K562 (cell line): ENCODE data around the gene CDC6. TPM values are rescaled to one million over a fixed set of nuclear protein-coding genes. Genes with fewer than 3 reads are reported as not detected.

Experiments
- CHCHD3 ChIP-seq: fragments of 250-450 bp; sonication (Bioruptor Pico); IDR thresholded peaks from 2 replicates; pipeline ENCODE4 v2.1.2; 2022; ENCODE audit warnings: mild to moderate bottlenecking
- CLOCK ChIP-seq: fragments of 250-450 bp; sonication (Bioruptor Pico); IDR thresholded peaks from 2 replicates; pipeline ENCODE4 v1.4.0; 2020; ENCODE audit warnings: mild to moderate bottlenecking, moderate library complexity, borderline replicate concordance
- FOXK1 ChIP-seq: sonication (generic); formaldehyde crosslinking; IDR thresholded peaks from 2 replicates; pipeline ENCODE4 v1.8.0; 2022; ENCODE audit warnings: missing genetic modification reagents, mild to moderate bottlenecking, borderline replicate concordance
- GABPA ChIP-seq: fragments of 200-800 bp; sonication (Bioruptor generic); conservative IDR thresholded peaks from 2 replicates; pipeline ENCODE4 v1.6.1; 2016; ENCODE audit warnings: low read depth, missing genetic modification characterization, missing compliant biosample characterization
- GATAD2B ChIP-seq: fragments of 450-650 bp; IDR thresholded peaks from 2 replicates; pipeline ENCODE4 v1.6.1; 2017; ENCODE audit warnings: mild to moderate bottlenecking, borderline replicate concordance
- GTF2E2 ChIP-seq: fragments of 200-800 bp; sonication (Bioruptor generic); IDR thresholded peaks from 2 replicates; pipeline ENCODE4 v1.6.1; 2016; ENCODE audit warnings: missing genetic modification characterization, missing compliant biosample characterization
- HEY1 ChIP-seq: fragments of 250-450 bp; sonication (Bioruptor Pico); IDR thresholded peaks from 2 replicates; pipeline ENCODE4 v1.5.0; 2020; ENCODE audit warnings: mild to moderate bottlenecking, moderate library complexity, borderline replicate concordance
- HMGN3 ChIP-seq: IDR thresholded peaks from 2 replicates; pipeline ENCODE4 v1.6.1; 2011; ENCODE audit warnings: borderline replicate concordance, low read depth, mild to moderate bottlenecking, mixed read lengths, low read length; ENCODE audit not compliant: insufficient read length; ENCODE audit errors: extremely low read depth
- JUN ChIP-seq, 2 experiments: sonication (generic) in 1 of 2; formaldehyde crosslinking in 1 of 2; IDR thresholded peaks; 2 replicates each; pipeline versions ENCODE4 v1.6.1 to v1.8.0; 2012 to 2022; ENCODE audit warnings: borderline replicate concordance in 2 of 2, mild to moderate bottlenecking in 2 of 2, improper control_type of control experiment in 1 of 2, low read depth in 1 of 2, low read length in 1 of 2, missing genetic modification reagents in 1 of 2
- KLF13 ChIP-seq: fragments of 450-650 bp; IDR thresholded peaks from 2 replicates; pipeline ENCODE4 v1.6.1; 2016; ENCODE audit warnings: missing genetic modification characterization, low read depth, mild to moderate bottlenecking, missing compliant biosample characterization, moderate library complexity, borderline replicate concordance
- NR2C2 ChIP-seq, 2 experiments: fragments of 200-800 bp in 1 of 2; sonication (Bioruptor generic) in 1 of 2; sonication (generic) in 1 of 2; formaldehyde crosslinking in 1 of 2; IDR thresholded peaks; 2 replicates each; pipeline versions ENCODE4 v1.6.1 to v1.8.0; 2016 to 2022; ENCODE audit warnings: mild to moderate bottlenecking in 1 of 2, missing compliant biosample characterization in 1 of 2, missing genetic modification characterization in 1 of 2, missing genetic modification reagents in 1 of 2
- PHB ChIP-seq: fragments of 250-450 bp; sonication (Bioruptor Pico); IDR thresholded peaks from 2 replicates; pipeline ENCODE4 v1.5.0; 2021
- PHTF2 ChIP-seq: fragments of 250-450 bp; sonication (Bioruptor Pico); IDR thresholded peaks from 2 replicates; pipeline ENCODE4 v1.5.0; 2021; ENCODE audit warnings: mild to moderate bottlenecking
- PML ChIP-seq: IDR thresholded peaks from 2 replicates; pipeline ENCODE4 v1.6.1; 2012; ENCODE audit warnings: low read length, inconsistent platforms
- POLR3G ChIP-seq: IDR thresholded peaks from 2 replicates; pipeline ENCODE4 v1.6.1; 2011; ENCODE audit not compliant: insufficient read length, insufficient replicate concordance; ENCODE audit errors: extremely low read depth
- SOX6 ChIP-seq: fragments of 450-650 bp; IDR thresholded peaks from 2 replicates; pipeline ENCODE4 v1.6.1; 2014; ENCODE audit warnings: mild to moderate bottlenecking
- TAF1 ChIP-seq: IDR thresholded peaks from 2 replicates; pipeline ENCODE4 v1.6.1; 2011; ENCODE audit warnings: mild to moderate bottlenecking, low read length, moderate library complexity; ENCODE audit not compliant: insufficient read depth, control insufficient read depth, severe bottlenecking; ENCODE audit errors: extremely low read depth
- TEAD4 ChIP-seq, 2 experiments: sonication (generic) in 1 of 2; formaldehyde crosslinking in 1 of 2; IDR thresholded peaks; 2 replicates each; pipeline versions ENCODE4 v1.6.1 to v1.8.0; 2012 to 2022; ENCODE audit warnings: borderline replicate concordance in 1 of 2, inconsistent platforms in 1 of 2, low read length in 1 of 2, mild to moderate bottlenecking in 1 of 2, missing genetic modification reagents in 1 of 2
- ZNF444 ChIP-seq: fragments of 250-450 bp; sonication (Bioruptor Pico); IDR thresholded peaks from 2 replicates; pipeline ENCODE4 v1.4.0; 2020; ENCODE audit warnings: mild to moderate bottlenecking, moderate library complexity
- ZNF584 ChIP-seq: fragments of 200-800 bp; sonication (Bioruptor generic); IDR thresholded peaks from 2 replicates; pipeline ENCODE4 v1.6.1; 2016; ENCODE audit warnings: low read depth, mild to moderate bottlenecking, missing genetic modification characterization, missing compliant biosample characterization
- ZNF696 ChIP-seq: fragments of 250-450 bp; sonication (Bioruptor Pico); conservative IDR thresholded peaks from 2 replicates; pipeline ENCODE4 v1.4.0; 2020; ENCODE audit warnings: mild to moderate bottlenecking, moderate library complexity
- ZNF717 ChIP-seq: fragments of 250-450 bp; sonication (Bioruptor Pico); IDR thresholded peaks from 2 replicates; pipeline ENCODE4 v1.5.0; 2021
- ZNF766 ChIP-seq: fragments of 200-800 bp; sonication (Bioruptor generic); conservative IDR thresholded peaks from 2 replicates; pipeline ENCODE4 v1.6.1; 2016; ENCODE audit warnings: missing genetic modification characterization, missing compliant biosample characterization
- ZNF780A ChIP-seq: fragments of 250-450 bp; sonication (Bioruptor Pico); IDR thresholded peaks from 2 replicates; pipeline ENCODE4 v1.5.0; 2021; ENCODE audit warnings: mild to moderate bottlenecking
- polyA plus RNA-seq, 8 experiments: library from polyadenylated mRNA; depleted of rRNA in 4 of 8; stranded (reverse) in 5 of 8; unstranded in 3 of 8; fragments of >200 nt; fragmentation: Nextera tagmentation in 2 of 8; fragmentation: Illumina TruSeq in 1 of 8; extraction: Ambion mirVana in 2 of 8; extraction: Trizol in 1 of 8; gene quantifications; 2 replicates each; pipeline versions ENCODE4 v1.2.1 to v1.2.3, GENCODE V29; 2011 to 2014; ENCODE audit warnings: inconsistent platforms in 1 of 8, missing spikeins in 1 of 8
- total RNA-seq, 7 experiments: library from RNA; depleted of rRNA in 6 of 7; stranded (reverse); fragments of >200 nt in 6 of 7; fragmentation: Illumina TruSeq in 2 of 7; extraction: Trizol in 2 of 7; gene quantifications; 2 replicates each; pipeline versions ENCODE4 v1.2.1 to v1.2.3, GENCODE V29; 2011 to 2021; ENCODE audit warnings: low replicate concordance in 1 of 7

CDC6 gene
- total and polyA plus RNA-seq, 9 of the 15 experiments (the other 6 are each of a cell fraction or from before 2014, with no cell fraction given): 29.6 to 141 (median 106) TPM

GRCh38 chr17:40322358-40323315, 35.0 kb downstream of the CDC6 start (continued):
- no peak for TF ChIP-seq KLF13
- no peak for TF ChIP-seq SOX6
- TF ChIP-seq POLR3G: no peak
- no peak for TF ChIP-seq PHB
- TF ChIP-seq NR2C2 (CRISPR knock-in tag; IDR thresholded peaks at IDR 0.05): no peak
- peak; percentile 54; the same call in 1 of the 2 replicates for TF ChIP-seq NR2C2 (tag; IDR thresholded peaks at IDR 0.05)
- TF ChIP-seq GABPA (tag): peak; percentile 96
- TF ChIP-seq JUN (IDR thresholded peaks at IDR 0.05; ENCODE audit: borderline replicate concordance, low read depth, low read length): no peak
- TF ChIP-seq JUN (CRISPR knock-in tag; IDR thresholded peaks at IDR 0.05; ENCODE audit: borderline replicate concordance): no peak
- 0 out of 2 replicates have a peak, but pooled peaks have one; percentile 62 for TF ChIP-seq ZNF584 (CRISPR knock-in tag)
- no peak for TF ChIP-seq HMGN3
- TF ChIP-seq HEY1 (CRISPR knock-in tag): no peak
- no peak for TF ChIP-seq CLOCK (CRISPR knock-in tag)
- no peak for TF ChIP-seq CHCHD3 (CRISPR knock-in tag)
- TF ChIP-seq FOXK1 (CRISPR knock-in tag): no peak
- TF ChIP-seq PHTF2: no peak
- TF ChIP-seq GATAD2B: no peak
- no peak for TF ChIP-seq TAF1
- no peak for TF ChIP-seq PML
- TF ChIP-seq ZNF766 (CRISPR knock-in tag): peak; percentile 57
- no peak for TF ChIP-seq ZNF444 (CRISPR knock-in tag)
- TF ChIP-seq TEAD4 (IDR thresholded peaks at IDR 0.05; ENCODE audit: low read length): no peak
- TF ChIP-seq TEAD4 (CRISPR knock-in tag; IDR thresholded peaks at IDR 0.05; ENCODE audit: borderline replicate concordance): no peak
- no peak for TF ChIP-seq ZNF696
- TF ChIP-seq GTF2E2: no peak
- no peak for TF ChIP-seq ZNF780A (CRISPR knock-in tag)
- TF ChIP-seq ZNF717 (CRISPR knock-in tag): no peak
